T47D (cell line): ENCODE data around the gene CACNB1.
A peak's percentile ranks its signal among the peaks of the same experiment; 100 is the strongest.

Experiments
- DNase-seq, 2 experiments: peaks; one replicate each; pipeline versions ENCODE4 v3.0.0 to v3.0.0-alpha.2; 2011 to 2012; ENCODE audit warnings: low read depth in 1 of 2, low spot score in 1 of 2
- JUND ChIP-seq: IDR thresholded peaks from 2 replicates; pipeline ENCODE4 v1.6.1; 2012; ENCODE audit warnings: low read depth
- in situ Hi-C: cut with HindIII; loops from 2 replicates; pipeline ENCODE4 v1.10.0; 2016; ENCODE audit warnings: low sequenced_read_pairs, low pct_unique_long_range_greater_than_20kb

Gene CACNB1

DNA sequence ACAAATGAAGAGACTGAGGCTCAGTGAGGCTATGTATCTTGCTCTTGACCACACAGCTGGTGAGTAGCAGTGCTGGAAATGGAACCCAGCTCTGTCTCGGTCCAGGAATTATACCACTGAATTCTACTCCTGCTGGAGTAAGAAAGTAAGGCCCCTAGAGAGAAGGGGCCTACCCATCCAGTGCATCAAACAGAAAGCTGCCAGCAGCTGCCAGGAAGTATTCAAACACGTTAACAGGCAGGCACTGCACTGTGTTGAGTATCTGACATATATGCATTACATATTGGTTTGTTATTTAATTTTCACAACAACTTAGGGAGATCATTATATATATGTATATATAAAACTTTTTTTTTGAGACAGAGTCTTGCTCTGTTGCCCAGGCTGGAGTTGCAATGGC, 35.5 kb downstream of the CACNB1 start:
- DNase-seq, result no peak
- TF ChIP-seq JUND, result no peak
- in situ Hi-C loops, result no loop called here

DNA sequence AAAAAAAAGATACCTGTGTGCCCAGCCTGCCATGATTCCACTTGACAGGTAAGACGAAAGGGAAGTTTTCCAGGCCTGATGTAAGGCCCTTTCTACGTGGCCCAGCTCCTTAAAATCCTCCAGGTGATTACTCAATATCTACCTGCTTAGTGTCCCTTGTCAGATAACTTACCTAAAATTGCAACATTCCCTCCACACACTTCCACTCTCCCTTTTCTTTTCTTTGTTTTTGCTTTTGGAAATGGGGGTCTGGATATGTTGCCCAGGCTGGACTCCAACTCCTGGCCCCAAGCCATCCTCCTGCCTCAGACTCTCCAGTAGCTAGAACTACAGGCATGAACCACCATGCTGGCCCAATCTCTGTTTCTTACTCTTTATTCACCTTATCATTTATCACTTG, 38.8 kb downstream of the CACNB1 start:
- in situ Hi-C loops, result no loop called here

DNA sequence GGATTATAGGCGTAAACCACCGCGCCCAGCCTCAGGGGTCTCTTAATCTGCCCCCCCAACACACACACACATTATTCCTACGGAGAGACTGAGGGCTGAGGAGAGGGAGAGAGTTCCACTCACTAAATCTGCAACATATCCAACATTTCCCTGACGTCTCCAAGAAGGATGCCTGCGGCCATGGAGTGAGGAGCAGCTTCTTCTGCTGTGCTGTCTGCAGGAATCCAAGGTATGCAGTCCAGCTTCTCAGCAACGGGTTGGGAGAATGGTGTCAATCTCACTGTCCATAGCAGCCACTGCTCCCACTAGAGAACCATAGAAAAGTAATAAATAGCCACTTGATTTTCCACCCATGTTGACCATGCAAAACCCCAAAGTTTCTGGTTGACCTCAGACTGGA, 41.0 kb downstream of the CACNB1 start:
- in situ Hi-C loops, result no loop called here
- peak in 1 of 2 experiments; percentile 64 for DNase-seq
- no peak for TF ChIP-seq JUND

More for the DNA sequence above, 38.8 kb downstream of the CACNB1 start:
- no peak for DNase-seq
- TF ChIP-seq JUND, result no peak

DNA sequence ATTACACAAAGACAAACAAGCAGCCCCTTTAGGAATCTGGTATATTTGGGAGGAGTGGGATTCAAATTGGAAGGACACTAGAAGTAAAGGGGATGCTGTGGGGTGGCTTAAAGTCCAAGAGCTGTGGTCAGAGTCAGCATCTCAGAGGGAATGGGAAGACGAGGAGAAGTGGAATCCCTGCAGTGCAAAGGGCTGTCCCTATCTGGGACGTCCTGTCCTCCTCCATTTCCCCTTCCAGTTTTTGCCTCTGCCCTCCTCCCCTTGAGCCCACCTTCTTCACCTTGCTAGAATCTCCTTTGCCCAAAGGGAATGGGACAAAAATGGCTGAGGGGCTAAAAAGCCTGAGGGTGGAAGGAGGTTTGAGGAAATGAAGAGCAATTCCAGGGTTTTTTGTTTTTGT, 41.8 kb downstream of the CACNB1 start:
- no peak for DNase-seq
- no peak for TF ChIP-seq JUND
- in situ Hi-C loops, result no loop called here

DNA sequence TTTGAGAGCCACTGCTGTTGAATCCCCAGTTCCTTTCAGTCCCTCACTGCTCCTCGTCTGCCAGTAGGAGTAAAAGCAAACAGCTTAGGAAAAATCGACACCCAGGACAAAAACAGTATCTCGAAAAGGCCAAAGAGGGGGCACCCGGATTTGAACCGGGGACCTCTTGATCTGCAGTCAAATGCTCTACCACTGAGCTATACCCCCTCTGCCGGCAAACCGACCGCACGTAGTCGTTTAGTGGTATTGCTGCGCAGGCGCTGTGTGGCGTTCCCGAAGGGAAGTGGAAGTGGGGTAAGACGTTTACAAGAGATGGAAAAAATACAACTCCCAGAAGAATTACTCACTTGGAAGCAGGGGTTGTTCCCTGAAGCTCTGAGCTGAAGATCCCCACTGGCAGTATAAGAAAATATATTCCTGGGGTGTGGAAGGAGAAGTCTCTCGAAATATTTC, 43.8 kb downstream of the CACNB1 start:
- TF ChIP-seq JUND, result no peak
- peak; percentile 76 to 93 for DNase-seq
- in situ Hi-C loops, result no loop called here

DNA sequence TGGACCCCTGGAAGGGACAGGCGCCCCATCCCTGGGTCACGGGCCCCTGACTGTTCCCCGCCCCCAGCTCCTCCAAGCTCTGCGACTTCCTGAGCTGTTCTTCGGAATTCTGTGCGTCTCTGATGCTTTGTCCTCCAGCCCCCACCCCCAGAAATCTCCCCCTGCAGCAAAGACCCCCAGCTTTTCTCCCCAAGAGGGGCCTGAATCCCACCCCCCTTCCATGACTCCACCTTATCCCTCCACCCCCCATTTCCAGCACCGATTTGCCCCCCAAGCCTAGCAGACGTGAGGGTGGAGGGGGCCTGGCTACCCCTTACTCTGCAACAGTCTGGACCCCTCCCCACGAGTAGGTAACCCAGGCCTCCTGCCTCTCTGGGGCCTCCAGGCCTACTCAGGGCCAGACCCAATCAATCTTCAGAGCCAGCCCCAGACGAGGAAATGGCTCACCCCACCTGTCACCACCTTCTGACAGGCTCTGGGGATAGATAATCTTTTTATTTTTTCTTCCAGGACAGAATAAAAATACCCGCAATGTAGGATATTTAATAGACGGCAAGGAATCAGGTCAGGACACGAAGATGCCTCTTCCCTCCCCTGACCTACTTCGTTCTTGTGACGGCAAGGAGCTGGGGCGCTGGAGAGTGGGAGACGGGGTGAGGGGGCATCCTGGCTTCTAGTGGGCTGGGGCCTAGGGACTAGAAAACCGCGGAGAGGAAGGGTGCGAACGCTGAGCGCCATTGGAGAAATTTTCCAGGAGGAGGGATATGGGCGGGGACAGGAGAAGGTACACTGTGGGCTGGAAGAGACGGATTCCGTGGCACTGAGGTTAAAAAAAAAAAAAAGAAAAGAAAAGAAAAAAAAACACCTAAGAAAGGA, 45.3 kb downstream of the CACNB1 start:
- in situ Hi-C loops, result no loop called here
- TF ChIP-seq JUND, result no peak
- peak in 1 of 2 experiments; percentile 37 for DNase-seq

DNA sequence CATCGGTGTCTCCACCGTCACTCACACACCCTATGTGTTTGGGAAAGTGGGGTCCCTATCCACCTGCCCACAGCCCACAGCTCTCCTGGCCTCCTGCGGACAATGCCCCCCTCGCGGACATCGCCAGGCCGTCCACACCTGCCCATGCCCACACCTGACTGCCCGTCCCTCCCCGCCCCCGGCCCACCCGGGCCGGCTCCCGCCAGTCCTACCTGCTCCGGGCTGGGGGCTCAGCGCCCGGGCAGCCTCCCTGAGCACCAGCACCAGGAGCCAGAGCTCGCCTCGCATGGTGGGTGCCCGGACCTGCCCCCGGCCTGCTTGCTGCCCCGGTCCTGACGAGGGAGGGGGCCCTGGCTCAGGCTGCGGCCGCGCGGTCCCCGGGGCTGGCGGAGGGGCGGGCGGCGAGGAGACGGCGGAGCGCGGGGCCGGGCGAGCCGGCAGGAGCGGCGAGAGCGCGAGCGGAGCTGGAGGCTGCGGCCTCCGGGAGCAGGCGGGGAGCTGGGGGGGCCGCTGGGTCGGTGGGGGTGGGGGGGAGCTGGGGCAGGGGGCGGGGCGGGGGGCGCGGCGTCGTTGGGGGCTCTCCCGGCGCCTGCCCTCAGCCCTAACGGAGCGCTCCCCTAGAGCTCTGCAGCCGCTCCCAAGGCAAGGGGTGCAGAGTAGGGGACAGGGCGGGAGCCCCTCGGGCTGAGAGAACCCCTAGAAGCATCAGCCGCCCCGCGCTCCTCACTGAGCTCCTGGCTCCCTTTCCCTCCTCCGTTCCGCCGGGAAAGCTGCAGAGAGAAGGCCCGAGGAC, 46.1 kb downstream of the CACNB1 start, which contains the start of gene PLXDC1:
PLXDC1 (minus strand) TSS at position 488 of the 793 bp plus-strand sequence; CDS start at position 288, 200 bp downstream.
- in situ Hi-C loops, result no loop called here
- DNase-seq, result no peak
- no peak for TF ChIP-seq JUND

DNA sequence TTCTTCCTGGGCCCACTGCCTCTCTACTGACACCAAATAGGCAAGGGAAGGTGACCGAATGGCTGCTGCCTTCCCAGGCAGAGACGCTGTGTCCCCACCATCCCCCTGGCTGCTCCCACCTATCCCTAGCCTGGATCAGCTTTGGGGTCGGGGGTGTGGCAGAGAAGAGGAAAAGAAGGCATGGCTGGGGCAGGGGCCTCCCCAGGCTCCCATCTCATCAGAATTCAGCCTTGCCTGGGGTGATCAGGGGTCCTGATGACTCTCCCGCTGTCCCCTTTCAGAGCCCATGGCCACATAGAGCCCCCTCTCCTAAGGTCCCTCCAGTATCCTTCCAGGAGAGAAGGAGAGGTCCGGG, 46.7 kb downstream of the CACNB1 start:
- in situ Hi-C loops, result no loop called here
- no peak for DNase-seq

DNA sequence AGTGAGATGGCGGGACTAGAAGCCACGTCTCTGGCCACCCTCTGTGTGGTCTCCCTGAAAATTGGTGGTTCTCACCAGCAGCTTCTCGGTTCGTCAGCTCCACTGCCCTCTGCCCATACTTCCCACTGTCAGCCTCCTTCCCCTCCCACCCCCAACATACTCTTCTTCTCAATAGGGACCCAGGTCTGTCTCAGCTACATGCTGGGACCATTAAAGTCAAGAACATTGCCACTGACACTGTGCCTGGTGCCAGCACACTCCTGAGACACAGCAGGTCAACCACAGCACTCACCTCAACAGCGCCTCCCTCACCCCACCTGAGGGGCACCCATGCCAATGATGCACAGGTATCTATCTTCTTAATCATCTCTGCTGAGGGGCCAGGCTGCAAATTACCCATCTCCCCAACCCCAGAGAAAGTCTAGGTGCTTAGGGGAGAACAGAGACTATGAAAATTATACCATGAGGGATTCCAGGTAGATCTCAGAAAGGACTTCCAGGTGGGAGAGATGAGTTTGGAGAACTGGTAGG, 47.3 kb downstream of the CACNB1 start:
- no peak for TF ChIP-seq JUND
- in situ Hi-C loops, result no loop called here
- DNase-seq, result no peak

More for the DNA sequence above, 46.7 kb downstream of the CACNB1 start:
- TF ChIP-seq JUND, result no peak

DNA sequence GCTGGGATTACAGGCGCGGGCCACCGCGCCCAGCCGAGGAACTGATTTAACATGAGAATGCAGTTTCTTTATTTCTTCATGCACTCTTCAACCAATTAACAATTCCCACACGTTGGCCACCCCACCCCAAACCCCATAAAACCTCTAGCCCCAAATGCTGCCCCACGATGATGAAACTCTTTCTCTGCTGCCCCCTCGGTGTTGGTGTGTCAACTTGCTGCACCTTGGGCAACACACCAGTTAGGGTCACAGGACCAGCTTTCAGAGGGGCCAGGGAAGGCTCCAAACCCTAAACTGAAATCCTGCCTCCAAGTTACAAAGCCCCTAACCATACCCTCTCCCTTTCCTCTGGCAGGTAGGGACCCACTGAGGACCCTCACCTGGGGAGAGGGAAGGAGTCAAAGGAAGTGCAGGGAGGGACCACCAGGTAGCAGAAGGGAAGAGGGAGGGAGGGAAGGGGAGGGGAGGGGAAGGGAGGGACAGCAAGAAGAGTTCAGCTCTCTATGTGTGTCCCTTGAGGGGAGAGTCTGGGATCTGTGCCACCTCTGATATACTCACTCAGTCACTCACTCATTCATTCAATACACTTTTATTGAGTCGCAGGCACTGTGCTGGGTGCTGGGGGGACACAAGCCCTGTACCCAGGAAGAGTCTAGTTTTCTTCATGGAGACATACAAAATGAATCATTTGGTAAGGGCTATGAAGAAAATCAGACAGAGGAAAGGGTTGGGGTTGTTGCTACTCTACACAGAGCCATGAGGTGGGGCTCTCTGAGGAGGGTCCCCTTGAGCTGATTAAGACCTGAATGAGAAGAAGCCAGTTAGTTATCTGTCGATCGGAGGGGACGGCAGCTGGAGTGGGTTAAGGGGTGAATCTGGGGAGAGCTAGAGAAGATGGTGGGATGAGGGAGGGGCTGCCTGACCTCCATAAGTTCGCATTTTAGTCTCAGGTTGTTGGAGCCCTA, 50.0 kb downstream of the CACNB1 start:
- TF ChIP-seq JUND, result no peak
- in situ Hi-C loops, result no loop called here
- DNase-seq, result no peak

DNA sequence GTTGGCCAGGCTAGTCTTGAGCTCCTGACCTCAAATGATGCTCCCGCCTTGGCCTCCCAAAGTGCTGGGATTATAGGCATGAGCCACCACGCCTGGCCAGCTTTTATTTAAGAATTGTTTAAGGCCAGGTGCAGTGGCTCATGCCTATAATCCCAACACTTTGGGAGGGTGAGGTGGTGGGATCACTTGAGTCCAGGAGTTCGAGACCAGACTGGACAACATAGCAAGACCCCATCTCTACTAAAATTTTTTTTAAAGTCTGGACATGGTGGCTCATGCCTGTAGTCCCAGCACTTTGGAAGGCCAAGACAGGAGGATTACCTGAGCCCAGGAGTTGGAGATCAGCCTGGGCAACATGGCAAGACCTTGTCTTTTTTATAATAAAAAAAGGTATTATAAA, 51.2 kb downstream of the CACNB1 start:
- no peak for TF ChIP-seq JUND
- in situ Hi-C loops, result no loop called here
- DNase-seq, result no peak

DNA sequence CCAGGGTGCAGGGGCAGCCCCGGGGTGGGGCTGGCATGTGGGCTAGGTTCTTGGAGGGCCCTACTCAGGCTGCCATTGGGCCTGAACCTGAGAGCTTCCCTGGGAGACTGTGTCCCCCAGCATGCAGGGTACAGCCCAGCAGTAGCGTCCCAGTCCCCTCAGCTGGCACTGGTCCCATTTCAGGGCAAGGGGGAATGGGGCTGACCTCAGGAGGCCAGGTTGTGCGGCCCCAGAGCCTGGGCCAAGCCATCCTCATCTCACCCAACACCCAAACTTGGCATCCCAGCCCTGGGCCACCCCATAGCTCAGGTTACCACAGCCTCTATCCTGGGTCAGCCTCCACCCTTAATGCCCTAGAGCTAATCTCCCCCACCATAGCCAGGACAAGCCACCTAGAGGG, 52.3 kb downstream of the CACNB1 start:
- in situ Hi-C loops, result no loop called here
- DNase-seq, result no peak
- no peak for TF ChIP-seq JUND
